Measurements from ENCODE around the gene TP53TG3. TPM values are rescaled to one million over a fixed set of nuclear protein-coding genes. Genes with fewer than 3 reads are reported as not detected.
"Not testable (repeated sequence)": the region's sequence is repeated elsewhere in the genome, so short reads cannot be mapped to it uniquely, and the experiment has no call there.

TP53TG3 gene, protein sequence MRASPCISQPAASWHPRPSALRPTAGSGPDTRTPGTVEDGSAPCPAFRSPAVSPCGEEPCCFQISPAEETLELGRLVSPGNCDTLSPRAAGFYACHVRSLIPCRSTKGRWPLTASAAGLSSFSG
- polyA plus RNA-seq, result not detected

GRCh38 chr16:32676065-32676464 lies at the start of gene TP53TG3:
Gene TP53TG3 (minus strand): TSS chr16:32676165. CDS start chr16:32676097, 68 bp downstream.
- not testable (repeated sequence) for H3K9me3 Mint-ChIP-seq, H3K27ac Mint-ChIP-seq, H3K36me3 Mint-ChIP-seq, H3K4me3 Mint-ChIP-seq, H3K4me1 Mint-ChIP-seq, H3K27me3 Mint-ChIP-seq

DNA sequence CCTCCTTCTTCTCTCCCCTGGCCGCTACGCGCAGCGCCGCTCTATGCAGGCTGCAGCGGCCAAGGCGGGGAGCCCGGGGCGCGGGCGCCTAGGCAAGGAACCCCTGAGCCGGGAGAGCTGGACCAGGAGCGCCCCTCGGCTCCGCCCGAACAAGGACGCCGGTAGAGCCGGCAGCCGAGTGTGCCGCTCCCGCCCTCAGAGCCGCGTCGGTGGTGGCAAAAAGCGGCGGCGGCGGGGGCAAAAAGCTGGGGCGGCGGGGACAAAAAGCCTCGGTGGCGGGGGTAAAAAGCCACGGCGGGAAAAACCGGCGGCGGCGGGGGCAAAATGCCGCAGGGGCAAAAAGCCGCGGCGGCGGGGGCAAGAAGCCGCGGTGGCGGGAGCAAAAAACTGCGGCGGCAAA lies 25.1 kb downstream of the TP53TG3 start:
- not testable (repeated sequence) for H3K9me3 Mint-ChIP-seq, H3K4me3 Mint-ChIP-seq, H3K36me3 Mint-ChIP-seq, H3K27me3 Mint-ChIP-seq, H3K4me1 Mint-ChIP-seq, H3K27ac Mint-ChIP-seq

DNA sequence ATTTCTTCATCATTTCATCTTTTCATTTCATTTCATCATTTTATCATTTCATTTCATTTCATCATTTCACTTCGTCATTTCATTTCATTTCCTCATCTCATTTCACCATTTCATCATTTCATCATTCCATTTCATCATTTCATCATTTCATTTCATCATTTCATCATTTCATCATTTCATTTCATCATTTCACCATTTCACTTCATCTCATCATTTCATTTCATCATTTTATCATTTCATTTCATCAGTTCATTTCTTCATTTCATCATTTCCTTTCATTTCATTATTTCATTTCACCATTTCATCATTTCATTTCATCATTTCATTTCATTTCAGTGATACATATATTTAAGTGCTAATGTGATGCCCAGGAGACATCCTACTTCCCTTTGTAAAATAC lies 28.4 kb downstream of the TP53TG3 start:
- H3K27me3 Mint-ChIP-seq, H3K27ac Mint-ChIP-seq, H3K4me3 Mint-ChIP-seq, H3K36me3 Mint-ChIP-seq, H3K4me1 Mint-ChIP-seq, H3K9me3 Mint-ChIP-seq: not testable (repeated sequence)

- not testable (repeated sequence) for H3K9me3 Mint-ChIP-seq, H3K27ac Mint-ChIP-seq, H3K36me3 Mint-ChIP-seq, H3K4me3 Mint-ChIP-seq, H3K27me3 Mint-ChIP-seq, H3K4me1 Mint-ChIP-seq
Measured at GRCh38 chr16:32646780-32647179, 29.2 kb downstream of the TP53TG3 start.

- not testable (repeated sequence) for H3K27me3 Mint-ChIP-seq, H3K4me3 Mint-ChIP-seq, H3K36me3 Mint-ChIP-seq, H3K4me1 Mint-ChIP-seq, H3K9me3 Mint-ChIP-seq, H3K27ac Mint-ChIP-seq
Measured at GRCh38 chr16:32646177-32646576, 29.8 kb downstream of the TP53TG3 start.

- peak overlapping the region in 1 of 3 donors; percentile 7 for H3K27ac Mint-ChIP-seq
- H3K4me1 Mint-ChIP-seq, H3K4me3 Mint-ChIP-seq, H3K36me3 Mint-ChIP-seq, H3K27me3 Mint-ChIP-seq, H3K9me3 Mint-ChIP-seq: not testable (repeated sequence)
Measured at GRCh38 chr16:32645278-32645908, 30.6 kb downstream of the TP53TG3 start.

GRCh38 chr16:32644715-32645114 lies 31.2 kb downstream of the TP53TG3 start:
- H3K4me3 Mint-ChIP-seq, H3K4me1 Mint-ChIP-seq, H3K27ac Mint-ChIP-seq, H3K9me3 Mint-ChIP-seq, H3K27me3 Mint-ChIP-seq, H3K36me3 Mint-ChIP-seq: not testable (repeated sequence)

DNA sequence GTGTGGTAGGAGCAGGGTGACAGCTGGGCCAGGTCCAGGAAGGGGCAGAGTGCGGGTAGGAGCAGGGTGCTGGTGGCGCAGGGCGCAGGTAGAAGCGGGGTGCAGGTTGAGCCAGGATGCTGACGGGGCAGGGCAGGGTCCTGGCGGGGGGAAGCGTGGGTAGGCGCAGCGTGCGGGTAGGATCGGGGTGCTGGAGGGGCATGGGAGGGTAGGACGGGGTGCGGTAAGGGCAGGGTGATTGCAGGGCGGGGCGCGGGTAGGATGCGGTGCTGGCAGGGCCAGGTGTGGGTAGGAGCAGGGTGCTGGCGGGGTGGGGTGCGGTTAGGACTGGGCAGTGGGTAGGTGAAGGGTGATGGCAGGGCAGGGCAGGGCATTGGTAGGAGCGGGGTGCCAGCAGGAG lies 38.4 kb downstream of the TP53TG3 start:
- H3K27ac Mint-ChIP-seq, H3K4me3 Mint-ChIP-seq, H3K9me3 Mint-ChIP-seq: not testable (repeated sequence)

GRCh38 chr16:32632096-32632495 lies 43.9 kb downstream of the TP53TG3 start:
- not testable (repeated sequence) for H3K4me3 Mint-ChIP-seq, H3K9me3 Mint-ChIP-seq, H3K27me3 Mint-ChIP-seq, H3K36me3 Mint-ChIP-seq, H3K4me1 Mint-ChIP-seq, H3K27ac Mint-ChIP-seq

More for the DNA sequence above, 38.4 kb downstream of the TP53TG3 start:
- H3K27me3 Mint-ChIP-seq, H3K4me1 Mint-ChIP-seq, H3K36me3 Mint-ChIP-seq: not testable (repeated sequence)
